Measurements from ENCODE around the gene PRSS57.

The PRSS57 gene

DNA sequence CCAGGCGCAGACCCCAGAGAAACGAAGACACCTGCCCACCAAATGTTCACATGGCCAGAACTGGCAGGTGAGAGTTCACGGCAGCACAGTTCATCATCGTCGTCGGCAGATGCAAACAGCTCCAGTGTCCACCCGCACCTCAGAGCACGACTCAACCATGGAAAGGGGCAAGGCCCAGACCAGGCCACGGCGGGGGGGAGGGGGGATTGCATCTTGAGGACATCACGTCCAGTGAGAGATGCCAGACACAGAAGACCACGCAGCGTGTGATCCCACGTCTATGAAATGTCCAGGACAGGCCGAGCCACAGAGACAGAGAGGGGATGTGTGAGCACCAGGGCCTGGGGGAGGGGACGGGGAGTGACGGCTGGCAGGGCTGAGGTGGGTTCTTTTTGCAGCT is 39.6 kb downstream of the PRSS57 start:
- no peak overlapping the region for H3K9ac ChIP-seq (ENCODE audit: low read length)

DNA sequence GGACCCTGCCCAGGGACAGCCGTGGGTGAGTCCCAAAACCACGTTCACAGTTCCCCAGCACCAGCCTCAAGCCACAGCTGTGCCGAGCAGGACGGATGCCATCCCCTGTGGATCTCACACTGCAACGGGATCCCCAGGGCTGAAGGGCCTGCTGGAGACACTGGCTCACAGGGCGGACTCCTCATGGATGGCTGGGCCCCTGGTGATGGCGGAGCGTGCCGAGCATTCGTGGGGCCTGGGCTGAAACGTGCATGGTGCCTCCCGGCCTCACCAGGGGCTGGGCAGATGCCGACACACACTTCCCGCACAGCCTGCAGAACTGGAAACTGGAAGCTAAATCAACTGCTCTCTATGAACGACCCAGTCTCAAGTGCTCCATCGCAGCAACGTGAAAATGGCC is 41.8 kb downstream of the PRSS57 start:
- Histone ChIP-seq H3K27ac (ENCODE audit: low read depth, low read length) (no peak overlapping the region), H3K9me3 (ENCODE audit: control insufficient read depth, insufficient read depth, low read depth, low read length) (no peaks in the 10 kb centered on the region), H3K36me3 (ENCODE audit: control insufficient read depth, insufficient read depth, low read length) (peaks cover 71% of the 10 kb centered on the region), H3K27me3 (ENCODE audit: control insufficient read depth, insufficient read depth, low read length) (no peaks in the 10 kb centered on the region), H3K9ac (ENCODE audit: low read length) (no peak overlapping the region), H3K4me3 (ENCODE audit: low read depth, low read length) (no peak overlapping the region), H3K4me1 (ENCODE audit: control insufficient read depth, insufficient read depth, low read length) (no peaks in the 10 kb centered on the region)

More for the DNA sequence above, 39.6 kb downstream of the PRSS57 start:
- peaks cover 1% of the 10 kb centered on the region; the same call in 1 of the 2 replicates for H3K4me1 ChIP-seq (ENCODE audit: control insufficient read depth, insufficient read depth, low read length)
- H3K4me3 ChIP-seq (ENCODE audit: low read depth, low read length) = no peak overlapping the region
- H3K27ac ChIP-seq (ENCODE audit: low read depth, low read length) = no peak overlapping the region
- peaks cover 63% of the 10 kb centered on the region for H3K36me3 ChIP-seq (ENCODE audit: control insufficient read depth, insufficient read depth, low read length)
- H3K27me3 ChIP-seq (ENCODE audit: control insufficient read depth, insufficient read depth, low read length) = no peaks in the 10 kb centered on the region
- no peaks in the 10 kb centered on the region for H3K9me3 ChIP-seq (ENCODE audit: control insufficient read depth, insufficient read depth, low read depth, low read length)

DNA sequence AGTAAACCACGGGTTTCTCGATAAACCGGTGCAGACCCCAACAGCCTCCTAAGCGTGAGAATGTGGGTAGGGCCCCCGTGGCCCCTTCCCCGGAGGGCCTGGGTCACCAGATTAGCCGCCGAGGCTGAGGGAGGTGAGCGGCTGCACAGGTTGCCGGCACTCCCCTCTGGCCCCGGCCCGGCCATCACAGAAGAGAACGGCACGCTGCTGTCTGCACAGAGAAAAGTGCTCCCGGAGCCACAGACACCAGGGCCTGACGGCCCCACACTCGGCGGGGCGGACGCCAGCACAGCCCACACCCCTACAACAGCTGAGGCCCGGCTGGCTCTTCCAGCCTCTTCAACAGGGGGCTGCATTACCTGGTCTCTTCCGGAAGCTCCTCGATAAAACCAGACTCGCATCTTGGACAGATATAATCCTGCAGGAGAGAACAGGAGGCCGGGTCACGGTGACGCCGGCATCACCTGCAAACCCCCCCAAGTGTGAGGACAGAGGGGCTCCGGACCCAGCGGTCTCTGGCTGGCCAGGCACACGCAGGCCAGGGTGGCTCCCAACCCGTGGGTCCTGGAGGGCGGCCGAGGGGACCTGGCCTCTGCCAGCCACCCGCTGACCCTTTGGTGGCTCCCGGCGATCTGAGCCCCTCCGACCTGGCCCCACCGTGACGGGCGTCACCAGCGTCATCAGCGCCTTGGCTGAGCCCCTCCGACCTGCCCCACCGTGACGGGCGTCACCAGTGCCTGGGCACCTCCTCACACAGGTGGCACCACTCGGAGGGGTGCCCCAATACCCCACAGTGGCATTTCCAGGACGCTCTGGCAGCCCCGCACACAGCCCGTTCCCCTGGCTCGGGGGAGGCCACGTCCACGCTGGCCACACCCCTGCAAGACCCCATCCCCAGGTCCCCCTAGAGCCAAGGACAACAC is 42.5 kb downstream of the PRSS57 start:
- Histone ChIP-seq H3K9me3 (ENCODE audit: control insufficient read depth, insufficient read depth, low read depth, low read length) (no peaks in the 10 kb centered on the region), H3K4me1 (ENCODE audit: control insufficient read depth, insufficient read depth, low read length) (no peaks in the 10 kb centered on the region), H3K9ac (ENCODE audit: low read length) (no peak overlapping the region), H3K36me3 (ENCODE audit: control insufficient read depth, insufficient read depth, low read length) (peaks cover 73% of the 10 kb centered on the region), H3K27me3 (ENCODE audit: control insufficient read depth, insufficient read depth, low read length) (no peaks in the 10 kb centered on the region), H3K4me3 (ENCODE audit: low read depth, low read length) (no peak overlapping the region), H3K27ac (ENCODE audit: low read depth, low read length) (peak overlapping the region; percentile 26; the same call in 1 of the 2 replicates)

DNA sequence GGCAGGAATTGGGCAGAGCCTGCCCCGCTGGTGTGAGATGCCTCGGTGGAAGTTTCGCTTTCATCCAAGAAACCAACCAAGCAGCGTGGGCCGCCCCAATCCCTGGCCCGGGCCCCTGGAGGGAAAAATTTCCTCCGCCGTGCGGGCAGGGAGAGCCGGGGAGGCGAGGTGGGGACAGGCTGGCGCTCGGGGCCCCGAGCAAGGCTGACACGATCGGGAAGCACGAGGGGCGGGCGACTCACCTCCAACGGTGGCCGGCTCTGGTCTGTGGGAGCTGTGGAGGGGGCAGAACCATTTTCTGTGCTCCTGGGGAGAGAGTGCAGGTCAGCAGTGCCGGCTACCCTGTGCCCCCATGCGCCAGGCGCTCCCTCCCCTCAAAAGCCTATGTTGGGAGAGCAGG is 43.3 kb downstream of the PRSS57 start:
- Histone ChIP-seq H3K9ac (ENCODE audit: low read length) (no peak overlapping the region), H3K27ac (ENCODE audit: low read depth, low read length) (no peak overlapping the region), H3K9me3 (ENCODE audit: control insufficient read depth, insufficient read depth, low read depth, low read length) (no peaks in the 10 kb centered on the region), H3K4me1 (ENCODE audit: control insufficient read depth, insufficient read depth, low read length) (no peaks in the 10 kb centered on the region), H3K27me3 (ENCODE audit: control insufficient read depth, insufficient read depth, low read length) (no peaks in the 10 kb centered on the region), H3K4me3 (ENCODE audit: low read depth, low read length) (no peak overlapping the region), H3K36me3 (ENCODE audit: control insufficient read depth, insufficient read depth, low read length) (peaks cover 73% of the 10 kb centered on the region)

DNA sequence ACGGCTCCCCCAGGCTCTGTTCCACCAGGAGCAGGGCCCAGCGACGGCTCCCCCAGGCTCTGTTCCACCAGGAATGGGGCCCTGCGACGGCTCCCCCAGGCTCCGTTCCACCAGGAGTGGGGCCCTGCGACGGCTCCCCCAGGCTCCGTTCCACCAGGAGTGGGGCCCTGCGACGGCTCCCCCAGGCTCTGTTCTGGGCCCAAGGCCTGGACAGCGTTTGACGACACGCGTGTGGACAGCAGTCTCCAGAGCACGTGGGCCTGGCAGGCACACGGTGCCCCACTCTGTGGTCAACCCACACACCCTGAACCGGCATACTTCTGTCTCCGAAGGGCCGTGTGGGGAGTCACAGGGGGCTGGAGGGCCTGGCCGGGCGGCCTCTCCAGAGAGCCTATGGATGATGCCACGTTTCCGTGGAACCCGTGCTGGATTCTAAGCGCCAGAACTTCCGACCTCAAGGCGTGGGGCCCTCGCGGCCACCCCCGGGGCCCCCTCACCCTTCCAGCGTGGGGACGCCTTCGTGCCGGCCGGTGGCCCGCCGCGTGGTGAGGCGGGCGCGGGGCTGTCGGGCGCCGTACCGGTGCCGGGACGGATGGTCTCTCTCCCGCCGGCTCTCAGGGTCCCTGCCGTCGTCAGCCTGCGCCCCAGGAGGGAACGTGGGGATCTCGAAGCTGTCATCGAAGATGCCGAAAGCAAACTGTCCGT is 44.0 kb downstream of the PRSS57 start:
- H3K9me3 ChIP-seq (ENCODE audit: control insufficient read depth, insufficient read depth, low read depth, low read length) = no peaks in the 10 kb centered on the region
- no peaks in the 10 kb centered on the region for H3K27me3 ChIP-seq (ENCODE audit: control insufficient read depth, insufficient read depth, low read length)
- no peak overlapping the region for H3K27ac ChIP-seq (ENCODE audit: low read depth, low read length)
- H3K4me1 ChIP-seq (ENCODE audit: control insufficient read depth, insufficient read depth, low read length) = no peaks in the 10 kb centered on the region
- no peak overlapping the region for H3K4me3 ChIP-seq (ENCODE audit: low read depth, low read length)
- H3K9ac ChIP-seq (ENCODE audit: low read length) = no peak overlapping the region
- H3K36me3 ChIP-seq (ENCODE audit: control insufficient read depth, insufficient read depth, low read length) = peaks cover 78% of the 10 kb centered on the region

DNA sequence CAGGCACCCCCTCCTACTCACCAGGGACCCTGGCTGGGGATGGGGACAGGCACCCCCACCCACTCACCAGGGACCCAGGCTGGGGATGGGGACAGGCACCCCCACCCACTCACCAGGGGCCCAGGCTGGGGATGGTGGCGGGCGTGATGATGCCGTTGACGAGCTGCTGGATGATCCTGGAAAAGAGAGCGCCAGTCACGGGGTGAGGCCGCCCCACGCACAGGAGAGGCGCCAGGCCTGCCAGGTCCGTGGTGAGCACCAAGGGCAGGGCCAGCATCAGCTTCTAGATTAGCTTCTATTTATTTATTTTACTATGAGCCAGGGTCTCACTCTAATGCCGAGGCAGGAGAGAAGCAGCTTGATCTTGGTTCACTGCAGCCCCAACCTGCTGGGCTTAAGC is 45.1 kb downstream of the PRSS57 start:
- Histone ChIP-seq H3K9me3 (ENCODE audit: control insufficient read depth, insufficient read depth, low read depth, low read length) (no peaks in the 10 kb centered on the region), H3K4me3 (ENCODE audit: low read depth, low read length) (no peak overlapping the region), H3K9ac (ENCODE audit: low read length) (no peak overlapping the region), H3K36me3 (ENCODE audit: control insufficient read depth, insufficient read depth, low read length) (peaks cover 81% of the 10 kb centered on the region), H3K27me3 (ENCODE audit: control insufficient read depth, insufficient read depth, low read length) (no peaks in the 10 kb centered on the region), H3K27ac (ENCODE audit: low read depth, low read length) (no peak overlapping the region), H3K4me1 (ENCODE audit: control insufficient read depth, insufficient read depth, low read length) (no peaks in the 10 kb centered on the region)

DNA sequence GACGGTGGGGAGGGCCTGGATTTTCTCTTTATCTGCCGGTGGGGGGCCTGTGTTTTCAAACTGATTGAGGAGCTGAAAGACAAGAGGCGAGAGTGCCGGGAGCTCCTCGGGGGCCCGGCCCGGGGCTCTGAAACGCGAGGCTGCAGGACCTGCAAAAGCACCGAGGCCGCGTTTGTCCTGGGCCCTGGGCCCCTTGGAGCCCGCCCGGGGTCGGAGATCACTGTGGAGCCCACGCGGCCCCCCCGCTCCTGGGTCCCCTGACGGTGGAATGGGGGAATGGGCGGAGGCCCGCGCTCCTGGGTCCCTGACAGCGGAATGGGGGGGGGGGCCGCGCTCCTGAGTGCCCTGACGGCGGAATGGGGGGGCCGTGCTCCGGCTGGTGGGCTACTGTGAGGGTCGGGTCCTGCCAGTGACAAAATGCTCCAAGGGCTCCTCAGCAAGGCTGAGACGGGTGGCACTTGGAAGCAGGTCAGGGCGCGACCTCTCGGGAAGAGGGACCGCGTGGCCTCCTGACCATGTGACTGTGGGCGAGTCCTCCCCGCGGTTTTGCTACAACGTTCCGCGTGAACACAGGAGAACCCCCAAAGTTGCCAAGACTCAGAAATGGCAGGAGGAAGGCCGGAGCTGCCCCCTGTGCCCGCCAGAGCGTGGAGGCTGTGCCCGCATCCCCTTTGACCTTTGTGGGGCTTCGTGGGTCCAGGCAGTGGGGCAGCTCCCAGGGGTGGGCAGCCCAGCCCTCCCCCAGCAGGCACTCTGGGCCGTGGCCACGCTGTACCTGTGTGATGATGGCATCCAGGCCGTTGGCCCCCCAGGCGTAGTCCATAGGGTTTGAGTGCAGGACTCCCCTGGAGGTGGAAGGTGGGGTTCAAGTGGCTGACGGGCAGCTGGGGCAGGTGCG is 46.1 kb downstream of the PRSS57 start:
- H3K27ac ChIP-seq (ENCODE audit: low read depth, low read length) = no peak overlapping the region
- H3K4me1 ChIP-seq (ENCODE audit: control insufficient read depth, insufficient read depth, low read length) = no peaks in the 10 kb centered on the region
- H3K9ac ChIP-seq (ENCODE audit: low read length) = no peak overlapping the region
- no peak overlapping the region for H3K4me3 ChIP-seq (ENCODE audit: low read depth, low read length)
- peaks cover 82% of the 10 kb centered on the region for H3K36me3 ChIP-seq (ENCODE audit: control insufficient read depth, insufficient read depth, low read length)
- no peaks in the 10 kb centered on the region for H3K27me3 ChIP-seq (ENCODE audit: control insufficient read depth, insufficient read depth, low read length)
- no peaks in the 10 kb centered on the region for H3K9me3 ChIP-seq (ENCODE audit: control insufficient read depth, insufficient read depth, low read depth, low read length)

DNA sequence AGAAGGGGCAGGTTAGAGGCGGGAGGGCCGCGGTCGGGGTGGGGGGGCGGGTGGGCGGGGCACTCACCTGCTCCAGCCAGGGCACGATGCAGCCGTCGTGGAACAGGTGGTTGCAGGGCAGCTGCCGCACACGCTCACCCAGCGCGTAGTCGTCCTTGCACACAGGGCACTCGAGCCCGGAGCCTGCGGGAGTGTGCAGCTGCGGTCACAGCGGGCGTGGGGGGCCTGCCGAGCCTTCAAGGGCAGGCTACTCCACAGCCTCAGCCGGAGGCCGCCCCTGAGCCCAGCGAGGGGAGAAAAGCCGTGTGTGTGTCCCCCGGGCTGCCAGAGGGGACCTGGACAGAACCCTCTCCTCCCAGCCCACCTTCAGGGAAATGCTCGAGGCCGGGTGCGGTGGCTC is 46.9 kb downstream of the PRSS57 start:
- H3K4me3 ChIP-seq (ENCODE audit: low read depth, low read length) = no peak overlapping the region
- H3K4me1 ChIP-seq (ENCODE audit: control insufficient read depth, insufficient read depth, low read length) = no peaks in the 10 kb centered on the region
- no peak overlapping the region for H3K27ac ChIP-seq (ENCODE audit: low read depth, low read length)
- no peak overlapping the region for H3K9ac ChIP-seq (ENCODE audit: low read length)
- peaks cover 77% of the 10 kb centered on the region for H3K36me3 ChIP-seq (ENCODE audit: control insufficient read depth, insufficient read depth, low read length)
- no peaks in the 10 kb centered on the region for H3K27me3 ChIP-seq (ENCODE audit: control insufficient read depth, insufficient read depth, low read length)
- H3K9me3 ChIP-seq (ENCODE audit: control insufficient read depth, insufficient read depth, low read depth, low read length) = no peaks in the 10 kb centered on the region

DNA sequence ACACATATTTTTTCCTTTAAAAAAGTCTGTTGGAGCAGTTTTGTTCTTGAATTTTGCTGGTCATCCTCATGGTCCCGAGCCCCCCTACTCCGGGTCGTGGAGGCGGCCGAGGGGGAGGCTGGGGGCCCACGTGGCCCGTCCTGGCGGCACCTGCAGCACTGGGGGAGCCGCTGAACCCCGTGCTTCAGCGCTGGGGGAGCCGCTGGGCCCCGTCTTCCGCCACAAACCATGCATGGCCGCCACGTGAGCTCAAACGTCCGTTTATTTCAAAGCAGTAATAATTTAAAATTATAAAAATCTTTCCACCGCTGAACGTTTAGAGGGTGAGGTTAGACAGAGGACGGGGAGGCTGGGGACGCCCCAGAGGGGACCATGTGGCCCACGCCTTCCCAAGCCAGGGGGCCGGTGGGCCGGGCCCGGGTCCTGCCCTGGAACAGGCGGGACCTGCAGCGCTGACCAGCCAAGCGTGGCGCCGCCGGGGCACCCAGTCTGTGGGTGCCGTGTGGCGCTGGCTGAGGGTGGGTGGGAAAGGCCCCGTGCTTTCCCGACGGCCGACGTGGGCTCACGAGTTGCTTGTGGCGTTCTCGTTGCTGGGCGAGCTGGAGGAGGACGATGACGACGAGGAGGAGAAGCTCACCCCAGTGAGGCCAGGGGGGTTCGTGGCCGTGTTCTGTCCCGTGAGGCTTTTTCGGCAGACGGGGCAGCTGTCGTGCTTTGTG is 47.5 kb downstream of the PRSS57 start:
- peaks cover 71% of the 10 kb centered on the region for H3K36me3 ChIP-seq (ENCODE audit: control insufficient read depth, insufficient read depth, low read length)
- H3K4me3 ChIP-seq (ENCODE audit: low read depth, low read length) = no peak overlapping the region
- no peaks in the 10 kb centered on the region for H3K27me3 ChIP-seq (ENCODE audit: control insufficient read depth, insufficient read depth, low read length)
- no peak overlapping the region for H3K27ac ChIP-seq (ENCODE audit: low read depth, low read length)
- no peaks in the 10 kb centered on the region for H3K9me3 ChIP-seq (ENCODE audit: control insufficient read depth, insufficient read depth, low read depth, low read length)
- H3K4me1 ChIP-seq (ENCODE audit: control insufficient read depth, insufficient read depth, low read length) = no peaks in the 10 kb centered on the region
- no peak overlapping the region for H3K9ac ChIP-seq (ENCODE audit: low read length)

DNA sequence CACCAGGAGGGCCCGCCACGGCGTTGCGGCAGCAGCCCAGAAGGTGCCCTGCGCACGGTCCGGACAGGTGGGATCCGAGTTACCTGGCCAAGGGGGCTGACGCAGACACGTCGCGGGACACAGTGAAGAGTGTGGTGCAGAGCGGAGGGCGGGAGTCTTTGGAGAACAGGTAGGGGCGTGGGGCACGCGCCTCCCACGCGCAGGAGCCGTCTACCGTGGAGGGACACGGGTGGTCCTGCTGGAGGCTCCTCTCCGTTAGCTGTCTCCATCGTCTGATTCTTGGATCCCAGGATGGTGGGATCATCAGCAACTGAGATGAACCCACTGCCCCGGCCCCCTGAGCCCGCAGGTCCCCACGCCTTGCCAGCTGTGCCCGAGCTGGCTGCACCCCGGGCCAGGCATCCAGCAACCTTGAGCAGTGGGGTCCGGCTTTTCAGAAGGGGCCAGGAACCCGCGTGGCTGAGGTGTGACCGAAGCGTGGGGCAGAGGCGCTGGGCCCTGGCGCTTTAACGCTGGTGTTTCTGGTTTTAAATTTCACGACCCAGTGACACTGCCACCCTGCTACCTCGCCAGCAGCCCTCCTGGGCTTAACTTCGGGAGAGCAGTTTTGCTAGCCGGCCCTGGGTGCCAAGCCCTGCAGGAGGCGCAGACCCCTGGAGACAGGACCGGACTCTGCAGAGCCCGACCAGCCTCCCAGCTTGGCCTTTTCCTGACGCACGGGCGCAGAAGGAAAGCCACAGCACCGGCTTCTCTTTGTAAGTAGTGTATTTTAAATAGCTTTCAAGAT is 48.3 kb downstream of the PRSS57 start:
- H3K36me3 ChIP-seq (ENCODE audit: control insufficient read depth, insufficient read depth, low read length) = peaks cover 64% of the 10 kb centered on the region

More for the DNA sequence above, 48.3 kb downstream of the PRSS57 start:
- Histone ChIP-seq H3K9me3 (ENCODE audit: control insufficient read depth, insufficient read depth, low read depth, low read length) (no peaks in the 10 kb centered on the region), H3K27me3 (ENCODE audit: control insufficient read depth, insufficient read depth, low read length) (no peaks in the 10 kb centered on the region), H3K9ac (ENCODE audit: low read length) (no peak overlapping the region), H3K4me3 (ENCODE audit: low read depth, low read length) (no peak overlapping the region), H3K4me1 (ENCODE audit: control insufficient read depth, insufficient read depth, low read length) (no peaks in the 10 kb centered on the region), H3K27ac (ENCODE audit: low read depth, low read length) (no peak overlapping the region)
